ENCODE data around the gene KIFC1. TPM values are rescaled to one million over a fixed set of nuclear protein-coding genes. Genes with fewer than 3 reads are reported as not detected.

The KIFC1 gene
- total and polyA plus RNA-seq, 9 of the 15 experiments (the other 6 are each of a cell fraction or from before 2014, with no cell fraction given): 1.3 to 95.2 (median 76.9) TPM

DNA sequence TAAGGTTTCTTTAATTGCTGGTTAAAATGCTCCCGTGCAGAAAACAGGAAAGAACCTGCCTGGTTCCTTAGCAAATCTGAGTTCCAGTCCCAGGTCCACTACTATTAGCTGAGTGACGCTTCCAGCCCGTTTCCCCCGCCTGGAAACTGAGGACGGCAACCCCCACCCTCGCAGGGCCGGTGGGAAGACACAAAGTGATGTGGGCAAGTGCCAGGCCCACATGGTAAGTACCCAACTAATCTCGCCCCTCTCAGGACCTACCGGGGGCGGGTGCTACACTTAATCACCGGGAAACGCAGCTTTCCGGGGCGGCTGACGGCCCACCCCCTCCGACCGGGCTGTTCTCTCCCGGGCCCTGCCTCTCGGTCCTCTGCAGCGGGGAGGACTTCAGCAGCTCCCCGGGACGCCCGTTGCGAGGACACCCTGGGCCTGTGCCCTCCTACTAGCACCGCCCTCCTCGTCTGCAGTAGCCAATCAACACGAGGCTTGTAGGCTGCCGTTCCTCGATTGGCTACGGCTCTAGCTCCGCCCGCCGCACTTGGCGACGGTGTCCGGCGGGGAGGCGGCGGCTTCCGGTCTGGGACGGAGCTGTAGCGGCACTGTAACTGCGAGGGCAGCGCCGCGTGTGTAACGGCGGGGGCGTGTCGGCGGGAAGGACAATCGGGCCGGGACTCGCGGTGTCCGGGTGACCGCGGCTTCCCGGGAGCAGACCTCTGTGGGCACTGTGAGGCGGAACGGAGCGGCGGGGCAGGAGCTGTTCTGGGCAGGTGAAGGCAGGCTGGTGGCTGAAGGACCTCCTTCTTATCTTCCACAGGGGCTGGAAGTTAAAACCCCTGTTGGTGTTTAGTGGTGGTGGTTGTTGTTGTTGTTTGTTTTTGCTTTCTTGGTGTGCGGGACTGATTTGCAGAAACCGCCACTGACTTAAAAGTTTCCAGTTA is 62.7 kb downstream of the KIFC1 start, which contains the start of gene ZBTB9 (continued):
- TF ChIP-seq ZNF184 (CRISPR knock-in tag; IDR thresholded peaks at IDR 0.05): no peak
- TF ChIP-seq ZNF584 (CRISPR knock-in tag; IDR thresholded peaks at IDR 0.05; ENCODE audit: low read depth): no peak
- TF ChIP-seq KDM5B (IDR thresholded peaks at IDR 0.05; ENCODE audit: insufficient replicate concordance, low read depth, low read length): peak; percentile 94
- no peak for TF ChIP-seq ARNT (IDR thresholded peaks at IDR 0.05)
- TF ChIP-seq ZNF76 (CRISPR knock-in tag; IDR thresholded peaks at IDR 0.05; ENCODE audit: borderline replicate concordance): no peak
- no peak for TF ChIP-seq POLR3G (IDR thresholded peaks at IDR 0.05; ENCODE audit: extremely low read depth, insufficient read length, insufficient replicate concordance)
- no peak for TF ChIP-seq JUNB (CRISPR knock-in tag; conservative IDR thresholded peaks at IDR 0.05)
- no peak for TF ChIP-seq ZEB2 (IDR thresholded peaks at IDR 0.05)
- TF ChIP-seq, protein P1, sequence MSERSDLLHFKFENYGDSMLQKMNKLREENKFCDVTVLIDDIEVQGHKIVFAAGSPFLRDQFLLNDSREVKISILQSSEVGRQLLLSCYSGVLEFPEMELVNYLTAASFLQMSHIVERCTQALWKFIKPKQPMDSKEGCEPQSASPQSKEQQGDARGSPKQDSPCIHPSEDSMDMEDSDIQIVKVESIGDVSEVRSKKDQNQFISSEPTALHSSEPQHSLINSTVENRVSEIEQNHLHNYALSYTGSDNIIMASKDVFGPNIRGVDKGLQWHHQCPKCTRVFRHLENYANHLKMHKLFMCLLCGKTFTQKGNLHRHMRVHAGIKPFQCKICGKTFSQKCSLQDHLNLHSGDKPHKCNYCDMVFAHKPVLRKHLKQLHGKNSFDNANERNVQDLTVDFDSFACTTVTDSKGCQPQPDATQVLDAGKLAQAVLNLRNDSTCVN (CRISPR knock-in tag; IDR thresholded peaks at IDR 0.05): no peak
- no peak for TF ChIP-seq SMARCA4 (IDR thresholded peaks at IDR 0.05)
- TF ChIP-seq BRD9 (IDR thresholded peaks at IDR 0.05; ENCODE audit: low read depth, partially characterized antibody): no peak
- peak; percentile 89 for TF ChIP-seq CCNT2 (IDR thresholded peaks at IDR 0.05; ENCODE audit: borderline replicate concordance, extremely low read depth, insufficient read length, low read depth, low read length)
- TF ChIP-seq POLR3A (IDR thresholded peaks at IDR 0.05; ENCODE audit: borderline replicate concordance, extremely low read depth, insufficient read depth, insufficient read length): no peak
- TF ChIP-seq PRPF4 (IDR thresholded peaks at IDR 0.05; ENCODE audit: insufficient read depth, low read depth, low read length, poor library complexity, severe bottlenecking): no peak
- TF ChIP-seq, protein P2, sequence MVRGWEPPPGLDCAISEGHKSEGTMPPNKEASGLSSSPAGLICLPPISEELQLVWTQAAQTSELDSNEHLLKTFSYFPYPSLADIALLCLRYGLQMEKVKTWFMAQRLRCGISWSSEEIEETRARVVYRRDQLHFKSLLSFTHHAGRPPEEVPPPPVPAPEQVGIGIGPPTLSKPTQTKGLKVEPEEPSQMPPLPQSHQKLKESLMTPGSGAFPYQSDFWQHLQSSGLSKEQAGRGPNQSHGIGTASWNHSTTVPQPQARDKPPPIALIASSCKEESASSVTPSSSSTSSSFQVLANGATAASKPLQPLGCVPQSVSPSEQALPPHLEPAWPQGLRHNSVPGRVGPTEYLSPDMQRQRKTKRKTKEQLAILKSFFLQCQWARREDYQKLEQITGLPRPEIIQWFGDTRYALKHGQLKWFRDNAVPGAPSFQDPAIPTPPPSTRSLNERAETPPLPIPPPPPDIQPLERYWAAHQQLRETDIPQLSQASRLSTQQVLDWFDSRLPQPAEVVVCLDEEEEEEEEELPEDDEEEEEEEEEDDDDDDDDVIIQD (CRISPR knock-in tag; IDR thresholded peaks at IDR 0.05): 0 out of 2 replicates have a peak, but pooled peaks have one; percentile 29
- TF ChIP-seq ZNF780A (CRISPR knock-in tag; IDR thresholded peaks at IDR 0.05): no peak
- peak; percentile 34 to 86; a peak in 1 of 4 replicates for TF ChIP-seq TEAD1 (CRISPR knock-in tag; IDR thresholded peaks at IDR 0.05)
- TF ChIP-seq, protein P3, sequence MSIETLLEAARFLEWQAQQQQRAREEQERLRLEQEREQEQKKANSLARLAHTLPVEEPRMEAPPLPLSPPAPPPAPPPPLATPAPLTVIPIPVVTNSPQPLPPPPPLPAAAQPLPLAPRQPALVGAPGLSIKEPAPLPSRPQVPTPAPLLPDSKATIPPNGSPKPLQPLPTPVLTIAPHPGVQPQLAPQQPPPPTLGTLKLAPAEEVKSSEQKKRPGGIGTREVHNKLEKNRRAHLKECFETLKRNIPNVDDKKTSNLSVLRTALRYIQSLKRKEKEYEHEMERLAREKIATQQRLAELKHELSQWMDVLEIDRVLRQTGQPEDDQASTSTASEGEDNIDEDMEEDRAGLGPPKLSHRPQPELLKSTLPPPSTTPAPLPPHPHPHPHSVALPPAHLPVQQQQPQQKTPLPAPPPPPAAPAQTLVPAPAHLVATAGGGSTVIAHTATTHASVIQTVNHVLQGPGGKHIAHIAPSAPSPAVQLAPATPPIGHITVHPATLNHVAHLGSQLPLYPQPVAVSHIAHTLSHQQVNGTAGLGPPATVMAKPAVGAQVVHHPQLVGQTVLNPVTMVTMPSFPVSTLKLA (conservative IDR thresholded peaks at IDR 0.05): peak; percentile 98 to 99
- TF ChIP-seq TSC22D4 (tag; IDR thresholded peaks at IDR 0.05): no peak
- TF ChIP-seq, protein P4, sequence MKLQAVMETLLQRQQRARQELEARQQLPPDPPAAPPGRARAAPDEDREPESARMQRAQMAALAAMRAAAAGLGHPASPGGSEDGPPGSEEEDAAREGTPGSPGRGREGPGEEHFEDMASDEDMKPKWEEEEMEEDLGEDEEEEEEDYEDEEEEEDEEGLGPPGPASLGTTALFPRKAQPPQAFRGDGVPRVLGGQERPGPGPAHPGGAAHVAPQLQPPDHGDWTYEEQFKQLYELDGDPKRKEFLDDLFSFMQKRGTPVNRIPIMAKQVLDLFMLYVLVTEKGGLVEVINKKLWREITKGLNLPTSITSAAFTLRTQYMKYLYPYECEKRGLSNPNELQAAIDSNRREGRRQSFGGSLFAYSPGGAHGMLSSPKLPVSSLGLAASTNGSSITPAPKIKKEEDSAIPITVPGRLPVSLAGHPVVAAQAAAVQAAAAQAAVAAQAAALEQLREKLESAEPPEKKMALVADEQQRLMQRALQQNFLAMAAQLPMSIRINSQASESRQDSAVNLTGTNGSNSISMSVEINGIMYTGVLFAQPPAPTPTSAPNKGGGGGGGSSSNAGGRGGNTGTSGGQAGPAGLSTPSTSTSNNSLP (IDR thresholded peaks at IDR 0.05; ENCODE audit: borderline replicate concordance, low read depth, low read length): no peak
- TF ChIP-seq ZNF785 (CRISPR knock-in tag; IDR thresholded peaks at IDR 0.05): no peak
